RWPE2 (cell line): ENCODE measurements around the gene SCO1.

Source experiments
- ATAC-seq: fragments of 200-7000 bp; cut with Tn5 transposase; 3 replicates; pipeline ENCODE4 v1.9.1; 2021; ENCODE audit warnings: low read depth
- DNase-seq: peaks from one replicate; pipeline ENCODE4 v3.0.0-alpha.2; 2020; ENCODE audit warnings: low spot score
- H3K27ac ChIP-seq: fragments of 450-650 bp; 2 replicates; pipeline ENCODE4 v1.5.1; 2017; ENCODE audit warnings: mild to moderate bottlenecking; ENCODE audit not compliant: poor library complexity, severe bottlenecking
- H3K27me3 ChIP-seq: fragments of 250-450 bp; sonication (Bioruptor Pico); 2 replicates; pipeline ENCODE4 v1.5.1; 2021; ENCODE audit warnings: mild to moderate bottlenecking, moderate library complexity; ENCODE audit not compliant: insufficient read depth, poor library complexity, severe bottlenecking
- H3K36me3 ChIP-seq: fragments of 250-450 bp; sonication (Bioruptor Pico); 2 replicates; pipeline ENCODE4 v1.5.1; 2020; ENCODE audit warnings: low read depth, mild to moderate bottlenecking, moderate library complexity
- H3K4me1 ChIP-seq: fragments of 250-450 bp; sonication (Bioruptor Pico); 2 replicates; pipeline ENCODE4 v1.5.1; 2021; ENCODE audit warnings: mild to moderate bottlenecking, moderate library complexity; ENCODE audit not compliant: insufficient read depth, poor library complexity, severe bottlenecking
- H3K4me3 ChIP-seq: fragments of 250-450 bp; sonication (Bioruptor Pico); 2 replicates; pipeline ENCODE4 v1.5.1; 2021; ENCODE audit warnings: mild to moderate bottlenecking, moderate library complexity; ENCODE audit not compliant: severe bottlenecking
- H3K9me3 ChIP-seq: fragments of 250-450 bp; sonication (Bioruptor Pico); 2 replicates; pipeline ENCODE4 v1.5.1; 2021; ENCODE audit warnings: mild to moderate bottlenecking, moderate library complexity; ENCODE audit not compliant: severe bottlenecking
- CTCF ChIP-seq: fragments of 450-650 bp; IDR thresholded peaks from one replicate; pipeline ENCODE4 v1.5.1; 2017; ENCODE audit warnings: mild to moderate bottlenecking, moderate library complexity; ENCODE audit not compliant: poor library complexity, severe bottlenecking

SCO1 gene

DNA sequence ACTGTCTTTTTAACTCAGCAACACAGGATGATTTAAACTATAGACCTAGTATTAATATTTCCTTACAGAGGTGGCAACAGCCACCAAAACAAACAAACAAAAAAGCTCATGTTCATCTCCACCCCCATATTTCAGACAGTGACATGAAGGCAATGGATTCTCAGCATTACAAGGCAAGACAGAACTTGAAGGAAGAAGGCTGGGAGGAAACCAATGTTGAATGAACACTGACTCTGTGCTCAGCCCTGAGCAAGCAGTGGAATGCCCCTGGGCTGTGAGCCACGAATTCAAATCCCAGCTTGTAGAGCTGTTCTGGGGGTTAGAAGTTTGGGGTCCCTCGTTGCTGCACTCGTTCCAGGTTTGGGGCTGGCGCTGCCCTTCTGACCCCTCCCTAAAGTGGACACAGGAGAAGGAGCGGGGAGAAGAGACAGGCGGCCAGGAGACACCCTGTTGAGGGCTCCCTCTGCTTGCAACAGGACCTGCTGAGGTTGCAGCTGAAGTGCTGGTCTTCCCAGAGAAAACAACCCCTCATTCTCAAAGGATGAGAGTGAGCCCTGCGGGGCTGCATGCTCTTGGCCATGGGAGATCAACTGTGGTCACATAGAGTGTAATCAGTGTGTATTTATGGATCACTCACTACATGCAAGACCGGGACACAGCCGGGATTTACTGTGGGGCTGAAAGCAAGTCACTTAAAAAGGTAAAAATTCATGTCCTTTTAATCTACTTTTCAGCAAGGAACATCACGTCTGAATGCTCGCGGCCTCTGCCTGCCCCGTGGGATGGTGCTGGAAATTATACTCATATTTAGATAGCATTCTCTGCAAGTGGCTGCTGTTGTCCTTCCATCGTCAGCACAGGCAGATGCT is 74.5 kb downstream of the SCO1 start:
- Histone ChIP-seq H3K36me3 (no peaks in the 10 kb centered on the region), H3K4me1 (peaks cover 17% of the 10 kb centered on the region), H3K9me3 (no peaks in the 10 kb centered on the region), H3K4me3 (no peak overlapping the region), H3K27ac (peak overlapping the region; percentile 64), H3K27me3 (no peaks in the 10 kb centered on the region)
- DNase-seq (no peak), ATAC-seq (peak; percentile 86)
- TF ChIP-seq CTCF: no peak
